Adipocyte (in vitro differentiated cells): ENCODE data around the gene SPDYE1.
"Not testable (repeated sequence)": the region's sequence is repeated elsewhere in the genome, so short reads cannot be mapped to it uniquely, and the experiment has no call there.

ENCODE experiments used
- DNase-seq: peaks from one replicate; pipeline ENCODE4 v3.0.0-alpha.2; 2015; ENCODE audit warnings: low read depth
- H3K27me3 ChIP-seq: replicated peaks from 2 replicates; pipeline ENCODE4 v1.7.0; 2013; ENCODE audit warnings: mild to moderate bottlenecking, low read length, moderate library complexity; ENCODE audit not compliant: control insufficient read depth, insufficient read depth
- H3K36me3 ChIP-seq: 2 replicates; pipeline ENCODE4 v1.7.0; 2013; ENCODE audit warnings: low read length, mild to moderate bottlenecking, moderate library complexity; ENCODE audit not compliant: control insufficient read depth, insufficient read depth, severe bottlenecking
- H3K4me1 ChIP-seq: 2 replicates; pipeline ENCODE4 v1.7.0; 2013; ENCODE audit warnings: mild to moderate bottlenecking, low read length, moderate library complexity; ENCODE audit not compliant: control insufficient read depth, insufficient read depth
- H3K4me3 ChIP-seq: 2 replicates; pipeline ENCODE4 v1.7.0; 2013; ENCODE audit warnings: mild to moderate bottlenecking, low read length, moderate library complexity
- H3K9ac ChIP-seq: 2 replicates; pipeline ENCODE4 v1.7.0; 2013; ENCODE audit warnings: mild to moderate bottlenecking, low read length, moderate library complexity
- H3K9me3 ChIP-seq: 2 replicates; pipeline ENCODE4 v1.7.0; 2013; ENCODE audit warnings: mild to moderate bottlenecking, low read length, moderate library complexity; ENCODE audit not compliant: control insufficient read depth

SPDYE1 gene

GRCh38 chr7:43997532-43997931 lies at the start of gene SPDYE1:
TSS of gene SPDYE1 (plus strand) at chr7:43997897. CDS start at chr7:43999950, 2,053 bp downstream.
- not testable (repeated sequence) for H3K36me3 ChIP-seq, H3K9me3 ChIP-seq, H3K27me3 ChIP-seq, H3K4me3 ChIP-seq, H3K4me1 ChIP-seq, DNase-seq, H3K9ac ChIP-seq

DNA sequence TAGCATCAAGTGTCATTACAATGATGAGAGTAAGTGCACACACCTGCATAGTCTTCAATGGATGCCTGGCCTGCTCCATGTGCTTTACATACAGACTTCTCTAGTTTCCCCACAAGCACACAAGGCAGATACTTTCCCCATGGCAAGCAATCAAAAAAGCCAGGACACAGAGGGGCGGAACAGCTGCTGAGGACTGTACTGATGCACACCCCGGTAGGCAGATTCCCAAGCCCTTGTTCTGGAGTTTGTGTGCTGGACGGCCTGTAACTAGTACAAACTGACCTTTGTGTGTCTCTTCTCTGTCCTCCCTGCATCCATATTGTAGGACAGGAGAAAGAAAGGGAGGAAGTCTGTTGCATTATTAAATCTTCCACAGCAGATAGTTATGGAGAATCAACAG lies 45.7 kb upstream of the SPDYE1 start:
- Histone ChIP-seq H3K4me1 (no peaks in the 10 kb centered on the region), H3K36me3 (peaks cover 37% of the 10 kb centered on the region), H3K4me3 (no peak overlapping the region), H3K9ac (no peak overlapping the region), H3K9me3 (no peaks in the 10 kb centered on the region), H3K27me3 (no peaks in the 10 kb centered on the region)
- DNase-seq: no peak

DNA sequence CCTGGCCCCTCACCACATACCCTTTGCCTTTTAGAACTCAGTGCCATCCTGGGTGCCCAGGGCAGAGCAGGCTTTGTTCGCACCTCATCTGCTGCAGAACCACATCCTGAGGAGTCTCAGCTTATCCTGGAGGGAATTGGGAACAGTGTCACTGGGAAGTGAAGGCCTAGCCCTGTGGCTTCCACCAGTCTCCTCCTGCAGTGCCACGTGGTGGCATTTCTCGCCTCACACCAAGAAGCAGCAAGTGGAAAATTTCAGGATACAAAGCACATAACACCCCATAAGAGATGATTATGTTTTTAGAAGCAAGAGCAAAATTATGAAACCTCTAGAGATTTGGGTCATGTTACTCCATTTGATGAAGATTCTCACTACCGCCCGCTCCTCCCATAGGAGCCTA lies 44.6 kb upstream of the SPDYE1 start:
- DNase-seq: no peak
- no peaks in the 10 kb centered on the region for H3K27me3 ChIP-seq
- no peak overlapping the region for H3K4me3 ChIP-seq
- H3K4me1 ChIP-seq: no peaks in the 10 kb centered on the region
- no peak overlapping the region for H3K9ac ChIP-seq
- H3K9me3 ChIP-seq: no peaks in the 10 kb centered on the region
- H3K36me3 ChIP-seq: peaks cover 37% of the 10 kb centered on the region

- Histone ChIP-seq H3K36me3 (peaks cover 27% of the 10 kb centered on the region), H3K9me3 (no peaks in the 10 kb centered on the region), H3K27me3 (no peaks in the 10 kb centered on the region), H3K4me1 (no peaks in the 10 kb centered on the region), H3K4me3 (no peak overlapping the region), H3K9ac (peak overlapping the region; percentile 13)
- DNase-seq: peak; percentile 54
Observed at GRCh38 chr7:43954524-43955228, 43.0 kb upstream of the SPDYE1 start.

- no peaks in the 10 kb centered on the region for H3K27me3 ChIP-seq
- H3K4me1 ChIP-seq: no peaks in the 10 kb centered on the region
- H3K36me3 ChIP-seq: peaks cover 21% of the 10 kb centered on the region
- H3K9ac ChIP-seq: no peak overlapping the region
- no peak for DNase-seq
- H3K4me3 ChIP-seq: no peak overlapping the region
- no peaks in the 10 kb centered on the region for H3K9me3 ChIP-seq
Observed at GRCh38 chr7:43956027-43956426, 41.7 kb upstream of the SPDYE1 start.

GRCh38 chr7:43960933-43961332 lies 36.8 kb upstream of the SPDYE1 start:
- Histone ChIP-seq H3K9ac (no peak overlapping the region), H3K4me3 (no peak overlapping the region), H3K9me3 (no peaks in the 10 kb centered on the region), H3K4me1 (no peaks in the 10 kb centered on the region), H3K27me3 (no peaks in the 10 kb centered on the region), H3K36me3 (peaks cover 3% of the 10 kb centered on the region)
- DNase-seq: no peak

DNA sequence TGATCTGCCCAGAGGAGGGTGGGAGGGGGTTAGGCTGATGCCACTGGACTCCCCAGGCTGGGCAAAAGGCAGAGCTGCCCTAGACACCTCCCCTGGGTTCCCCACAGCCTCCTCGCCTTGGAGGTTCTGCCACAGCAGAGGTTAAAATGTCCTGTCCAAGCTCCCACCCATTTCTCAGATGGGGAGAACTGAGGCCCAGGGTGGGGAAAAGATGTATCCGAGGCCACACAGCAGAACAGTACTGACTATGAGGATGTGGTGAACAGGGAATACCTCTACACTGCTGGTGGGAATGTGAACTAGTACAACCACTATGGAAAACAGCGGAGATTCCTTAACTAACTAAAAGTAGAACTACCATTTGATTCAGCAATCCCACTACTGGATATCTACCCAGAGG lies 31.3 kb upstream of the SPDYE1 start:
- not testable (repeated sequence) for H3K4me1 ChIP-seq, H3K9me3 ChIP-seq, H3K4me3 ChIP-seq, DNase-seq, H3K27me3 ChIP-seq, H3K9ac ChIP-seq, H3K36me3 ChIP-seq

DNA sequence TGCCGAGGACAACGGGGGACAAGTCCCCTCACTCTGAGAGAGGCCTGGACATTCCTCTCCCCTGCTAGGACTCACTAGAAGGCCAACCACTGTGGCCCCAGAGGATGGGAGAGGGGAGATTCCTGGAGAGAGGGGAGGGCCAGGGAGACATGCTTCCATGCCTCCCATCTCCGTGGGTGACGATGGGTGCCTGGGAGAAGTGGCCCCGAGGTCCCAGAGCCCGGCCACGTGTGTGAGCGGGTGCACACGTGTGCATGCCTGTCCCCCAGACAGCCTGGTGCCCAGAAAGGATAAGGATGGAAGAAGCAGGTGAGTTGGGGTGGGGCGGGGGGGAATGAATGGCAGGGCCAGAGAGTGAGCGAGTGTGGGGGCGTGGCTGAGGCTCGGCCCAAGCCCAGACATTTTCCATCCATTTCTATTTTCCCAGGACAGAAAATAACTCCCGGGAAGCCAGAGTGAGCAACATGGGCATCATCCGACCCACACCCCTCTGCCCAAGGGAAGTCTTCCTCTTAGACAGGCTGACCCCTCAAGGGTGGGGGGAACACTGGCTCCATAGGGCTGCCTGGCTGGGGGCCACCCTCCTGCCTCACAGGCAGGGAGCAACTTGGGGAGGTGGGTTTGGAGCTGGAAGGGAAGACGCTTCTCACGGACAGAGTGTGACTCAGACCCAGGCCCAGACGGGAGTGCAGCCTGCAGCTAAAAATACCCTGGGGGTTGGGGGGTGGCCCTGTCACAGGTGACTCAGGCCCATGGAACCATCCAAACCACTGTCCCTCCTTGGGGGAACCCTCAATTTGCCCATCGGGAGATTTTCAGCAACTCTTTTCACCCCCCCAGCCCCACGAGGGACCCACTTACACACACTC lies 29.3 kb upstream of the SPDYE1 start:
- H3K4me3 ChIP-seq, H3K36me3 ChIP-seq, H3K4me1 ChIP-seq, H3K9me3 ChIP-seq, H3K9ac ChIP-seq, DNase-seq, H3K27me3 ChIP-seq: not testable (repeated sequence)

GRCh38 chr7:43969586-43969985 lies 28.1 kb upstream of the SPDYE1 start:
- not testable (repeated sequence) for H3K27me3 ChIP-seq, H3K9me3 ChIP-seq, DNase-seq, H3K9ac ChIP-seq, H3K4me1 ChIP-seq, H3K4me3 ChIP-seq, H3K36me3 ChIP-seq

GRCh38 chr7:43970698-43971097 lies 27.0 kb upstream of the SPDYE1 start:
- not testable (repeated sequence) for H3K9me3 ChIP-seq, H3K36me3 ChIP-seq, H3K9ac ChIP-seq, H3K4me3 ChIP-seq, DNase-seq, H3K27me3 ChIP-seq, H3K4me1 ChIP-seq

DNA sequence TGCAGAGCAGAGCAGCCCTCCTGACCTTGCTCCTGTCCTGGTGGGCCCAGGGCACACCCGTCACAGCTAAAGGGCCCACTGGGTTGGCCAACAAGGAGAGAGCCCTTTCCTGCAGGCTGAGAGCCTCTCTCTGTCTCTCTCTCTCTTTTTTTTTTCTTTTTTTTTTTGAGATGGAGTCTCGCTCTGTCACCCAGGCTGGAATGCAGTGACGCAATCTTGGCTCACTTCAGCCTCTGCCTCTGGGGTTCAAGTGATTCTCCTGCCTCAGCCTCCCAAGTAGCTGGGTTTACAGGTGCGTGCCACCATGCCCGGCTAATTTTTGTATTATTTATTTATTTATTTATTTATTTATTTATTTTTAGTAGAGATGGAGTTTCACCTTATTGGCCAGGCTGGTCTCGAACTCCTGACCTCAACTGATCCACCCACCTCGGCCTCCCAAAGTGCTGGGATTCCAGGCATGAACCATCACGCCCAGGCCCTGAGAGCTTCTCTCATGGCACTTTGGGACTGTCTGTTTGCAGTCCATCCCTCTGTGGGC lies 23.6 kb upstream of the SPDYE1 start:
- H3K9ac ChIP-seq, H3K4me1 ChIP-seq, H3K27me3 ChIP-seq, H3K9me3 ChIP-seq, H3K36me3 ChIP-seq, H3K4me3 ChIP-seq, DNase-seq: not testable (repeated sequence)
